Germinal center (tissue), 1 donor: ENCODE data around the gene LRRC15.

Experiments
- DNase-seq: peaks from one replicate; pipeline ENCODE4 v3.0.0; 2012; ENCODE audit warnings: mixed read lengths, low spot score

LRRC15 gene

GRCh38 chr3:194384569-194385001, 15.0 kb upstream of the LRRC15 start:
- no peak for DNase-seq

GRCh38 chr3:194384156-194384555, 14.6 kb upstream of the LRRC15 start:
- no peak for DNase-seq

- no peak for DNase-seq
Measured at GRCh38 chr3:194383276-194383940, 13.9 kb upstream of the LRRC15 start.

GRCh38 chr3:194382892-194383223, 13.3 kb upstream of the LRRC15 start:
- no peak for DNase-seq

GRCh38 chr3:194382196-194382891, 12.8 kb upstream of the LRRC15 start:
- no peak for DNase-seq

- no peak for DNase-seq
Measured at GRCh38 chr3:194381460-194381875, 11.9 kb upstream of the LRRC15 start.

- no peak for DNase-seq
Measured at GRCh38 chr3:194380326-194380725, 10.8 kb upstream of the LRRC15 start.

- no peak for DNase-seq
Measured at GRCh38 chr3:194379651-194380050, 10.1 kb upstream of the LRRC15 start.

- no peak for DNase-seq
Measured at GRCh38 chr3:194379231-194379630, 9.7 kb upstream of the LRRC15 start.

GRCh38 chr3:194377708-194378107, 8.2 kb upstream of the LRRC15 start:
- no peak for DNase-seq

- no peak for DNase-seq
Measured at GRCh38 chr3:194376241-194376560, 6.7 kb upstream of the LRRC15 start.

GRCh38 chr3:194375473-194376240, 6.1 kb upstream of the LRRC15 start:
- DNase-seq, result no peak

GRCh38 chr3:194374935-194375334, 5.4 kb upstream of the LRRC15 start:
- DNase-seq, result no peak

- no peak for DNase-seq
Measured at GRCh38 chr3:194373899-194374298, 4.4 kb upstream of the LRRC15 start.

- DNase-seq, result no peak
Measured at GRCh38 chr3:194373028-194373427, 3.5 kb upstream of the LRRC15 start.

GRCh38 chr3:194370753-194371152, 1.2 kb upstream of the LRRC15 start:
- DNase-seq, result no peak

- DNase-seq, result no peak
Measured at GRCh38 chr3:194368918-194369317, 625 bp downstream of the LRRC15 start.

GRCh38 chr3:194367992-194368841, 1.3 kb downstream of the LRRC15 start:
- DNase-seq, result no peak

GRCh38 chr3:194365978-194366490, 3.5 kb downstream of the LRRC15 start:
- DNase-seq, result no peak

GRCh38 chr3:194365526-194365925, 4.0 kb downstream of the LRRC15 start:
- no peak for DNase-seq

GRCh38 chr3:194364652-194365434, 4.7 kb downstream of the LRRC15 start:
- DNase-seq, result no peak
